D721Med (cell line): Measurements from ENCODE around the gene SMARCA2.

ENCODE experiments used
- DNase-seq: peaks from one replicate; pipeline ENCODE4 v3.0.0; 2011; ENCODE audit warnings: low spot score; ENCODE audit not compliant: insufficient read length
- FAIRE-seq: peaks from 2 replicates; lab custom pipeline; 2011; peaks lifted over from hg19 to GRCh38; lab: Jason Lieb, UNC
- CTCF ChIP-seq: IDR thresholded peaks from 2 replicates; pipeline ENCODE4 v1.5.1; 2012; ENCODE audit warnings: mild to moderate bottlenecking, control low read depth; ENCODE audit not compliant: insufficient read depth; ENCODE audit errors: missing control alignments

The SMARCA2 gene

GRCh38 chr9:2050236-2050635, 35.1 kb downstream of the SMARCA2 start:
- FAIRE-seq (no peak), DNase-seq (no peak)
- no peak for TF ChIP-seq CTCF

GRCh38 chr9:2053883-2054845, 39.0 kb downstream of the SMARCA2 start:
- TF ChIP-seq CTCF = no peak
- FAIRE-seq (no peak), DNase-seq (no peak)

- DNase-seq (no peak), FAIRE-seq (no peak)
- no peak for TF ChIP-seq CTCF
Measured at GRCh38 chr9:2055203-2055658, 40.1 kb downstream of the SMARCA2 start.

GRCh38 chr9:2059274-2059929, 44.3 kb downstream of the SMARCA2 start:
- DNase-seq (no peak), FAIRE-seq (no peak)
- TF ChIP-seq CTCF = no peak

- no peak for TF ChIP-seq CTCF
- FAIRE-seq (no peak), DNase-seq (no peak)
Measured at GRCh38 chr9:2060424-2060823, 45.3 kb downstream of the SMARCA2 start.

- TF ChIP-seq CTCF = no peak
- FAIRE-seq = no peak
- DNase-seq = no peak
Measured at GRCh38 chr9:2065704-2066103, 50.6 kb downstream of the SMARCA2 start.
